Measurements from ENCODE around the gene CCDC50.

GRCh38 chr3:191348098-191348497 is 18.9 kb downstream of the CCDC50 start:
- TF ChIP-seq NFIC (IDR thresholded peaks at IDR 0.05; ENCODE audit: low read depth, low read length): no peak
- no peak for TF ChIP-seq POLR2A (IDR thresholded peaks at IDR 0.05; ENCODE audit: low read depth, low read length)
- TF ChIP-seq PBX3 (IDR thresholded peaks at IDR 0.05; ENCODE audit: insufficient replicate concordance, low read depth, low read length): no peak
- no peak for TF ChIP-seq EZH2 (IDR thresholded peaks at IDR 0.05; ENCODE audit: borderline replicate concordance, control insufficient read depth, low read depth, low read length)
- TF ChIP-seq ATF3 (IDR thresholded peaks at IDR 0.05; ENCODE audit: borderline replicate concordance, extremely low read depth, low read depth, low read length): no peak
- no peak for TF ChIP-seq BMI1 (IDR thresholded peaks at IDR 0.05; ENCODE audit: borderline replicate concordance)
- no peak for TF ChIP-seq CTCF (IDR thresholded peaks at IDR 0.05 in 2 of 3, conservative IDR thresholded peaks at IDR 0.05 in 1 of 3; ENCODE audit: control insufficient read depth in 2 of 3, extremely low read depth in 1 of 3, insufficient read depth in 1 of 3, low read depth in 3 of 3, low read length in 3 of 3)
- no peak for TF ChIP-seq TAF1 (IDR thresholded peaks at IDR 0.05; ENCODE audit: borderline replicate concordance, low read depth, low read length)
- TF ChIP-seq POLR2AphosphoS5 (IDR thresholded peaks at IDR 0.05; ENCODE audit: low read length): no peak
- no peak for TF ChIP-seq ATF2 (IDR thresholded peaks at IDR 0.05; ENCODE audit: low read length)
- no peak for TF ChIP-seq YY1 (IDR thresholded peaks at IDR 0.05; ENCODE audit: low read depth, low read length)
- no peak for TF ChIP-seq TBL1XR1 (IDR thresholded peaks at IDR 0.05; ENCODE audit: low read depth, low read length)

Measured in GM12878 (cell line).